K562 (cell line): ENCODE results near the gene PDIA5.

Source experiments
- CTCF ChIP-seq, 3 experiments: IDR thresholded peaks in 2 of 3; conservative IDR thresholded peaks in 1 of 3; 2 replicates each; pipeline ENCODE4 v1.5.1; 2011 to 2012; ENCODE audit warnings: low read length in 3 of 3, mild to moderate bottlenecking in 3 of 3, control low read depth in 2 of 3, improper control_type of control experiment in 1 of 3, inconsistent platforms in 1 of 3, low read depth in 1 of 3, mixed read lengths in 1 of 3, moderate library complexity in 1 of 3; ENCODE audit not compliant: insufficient read depth in 2 of 3
- EZH2 ChIP-seq: IDR thresholded peaks from 2 replicates; pipeline ENCODE4 v1.6.1; 2012; ENCODE audit warnings: low read depth, mild to moderate bottlenecking, inconsistent platforms, low read length, borderline replicate concordance
- FOXM1 ChIP-seq, 2 experiments: fragments of 450-650 bp in 1 of 2; sonication (generic) in 1 of 2; formaldehyde crosslinking in 1 of 2; IDR thresholded peaks; 2 replicates each; pipeline versions ENCODE4 v1.6.1 to v1.9.0; 2017 to 2022; ENCODE audit warnings: low read depth in 2 of 2, mild to moderate bottlenecking in 2 of 2, missing genetic modification reagents in 1 of 2, moderate library complexity in 1 of 2
- HEY1 ChIP-seq: fragments of 250-450 bp; sonication (Bioruptor Pico); IDR thresholded peaks from 2 replicates; pipeline ENCODE4 v1.5.0; 2020; ENCODE audit warnings: mild to moderate bottlenecking, moderate library complexity, borderline replicate concordance
- NRF1 ChIP-seq, 2 experiments: fragments of 450-650 bp; IDR thresholded peaks in 1 of 2; conservative IDR thresholded peaks in 1 of 2; 2 replicates each; pipeline ENCODE4 v1.6.1; 2014; ENCODE audit warnings: mild to moderate bottlenecking in 2 of 2
- PHF21A ChIP-seq: fragments of 450-650 bp; IDR thresholded peaks from 2 replicates; pipeline ENCODE4 v1.6.1; 2017; ENCODE audit warnings: low read depth, borderline replicate concordance
- PHF8 ChIP-seq: fragments of 200-600 bp; sonication (generic); IDR thresholded peaks from 2 replicates; pipeline ENCODE4 v1.6.1; 2012; ENCODE audit warnings: mixed run types, mild to moderate bottlenecking, inconsistent platforms, low read length, moderate library complexity, borderline replicate concordance
- ZNF217 ChIP-seq: sonication (generic); formaldehyde crosslinking; IDR thresholded peaks from 2 replicates; pipeline ENCODE4 v1.8.0; 2022; ENCODE audit warnings: mild to moderate bottlenecking, missing genetic modification reagents
- ZNF398 ChIP-seq: fragments of 250-450 bp; sonication (Bioruptor Pico); IDR thresholded peaks from 2 replicates; pipeline ENCODE4 v1.8.0; 2021; ENCODE audit warnings: moderate library complexity, mild to moderate bottlenecking, inconsistent platforms
- ZNF507 ChIP-seq: conservative IDR thresholded peaks from 2 replicates; pipeline ENCODE4 v1.6.1; 2017; ENCODE audit warnings: missing genetic modification characterization, missing compliant biosample characterization
- ZNF77 ChIP-seq: fragments of 250-450 bp; sonication (Bioruptor Pico); IDR thresholded peaks from 2 replicates; pipeline ENCODE4 v1.5.0; 2020

DNA sequence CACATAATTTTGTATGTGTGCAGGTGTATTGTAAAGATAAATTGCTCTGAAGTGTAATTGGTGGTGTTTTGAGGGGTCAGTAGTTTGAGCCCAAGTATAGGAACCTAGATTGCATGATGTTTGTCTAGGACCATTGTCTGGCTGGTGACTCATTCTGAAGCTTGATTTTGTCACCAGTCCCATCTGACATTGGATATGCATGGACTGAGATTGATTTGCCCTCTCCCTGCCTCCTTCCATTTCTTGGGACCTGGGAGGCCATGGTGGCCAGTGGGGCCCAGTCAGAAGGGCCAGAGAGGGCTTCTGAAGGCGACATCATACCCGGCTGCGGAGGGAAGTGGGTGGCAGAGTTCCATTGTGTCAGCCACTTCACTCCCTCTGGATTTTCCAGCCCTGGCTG is 62.3 kb downstream of the PDIA5 start:
- TF ChIP-seq FOXM1 (IDR thresholded peaks at IDR 0.05; ENCODE audit: low read depth) (no peak), FOXM1 (CRISPR knock-in tag; IDR thresholded peaks at IDR 0.05; ENCODE audit: low read depth) (no peak), NRF1 (conservative IDR thresholded peaks at IDR 0.05 in 1 of 2, IDR thresholded peaks at IDR 0.05 in 1 of 2) (no peak), HEY1 (no peak), PHF8 (no peak), CTCF (IDR thresholded peaks at IDR 0.05 in 2 of 3, conservative IDR thresholded peaks at IDR 0.05 in 1 of 3; ENCODE audit: insufficient read depth in 2 of 3, low read depth in 1 of 3, low read length in 3 of 3) (no peak), PHF21A (no peak), ZNF398 (no peak), EZH2 (no peak), ZNF217 (CRISPR knock-in tag) (no peak), ZNF77 (CRISPR knock-in tag) (no peak), ZNF507 (no peak)
